Measurements from ENCODE around the gene CD86. TPM values are rescaled to one million over a fixed set of nuclear protein-coding genes. Genes with fewer than 3 reads are reported as not detected.
A peak's percentile ranks its signal among the peaks of the same experiment; 100 is the strongest.

CD86 gene
- total RNA-seq, 1 donor from 2014 or later: 0.34 TPM

DNA sequence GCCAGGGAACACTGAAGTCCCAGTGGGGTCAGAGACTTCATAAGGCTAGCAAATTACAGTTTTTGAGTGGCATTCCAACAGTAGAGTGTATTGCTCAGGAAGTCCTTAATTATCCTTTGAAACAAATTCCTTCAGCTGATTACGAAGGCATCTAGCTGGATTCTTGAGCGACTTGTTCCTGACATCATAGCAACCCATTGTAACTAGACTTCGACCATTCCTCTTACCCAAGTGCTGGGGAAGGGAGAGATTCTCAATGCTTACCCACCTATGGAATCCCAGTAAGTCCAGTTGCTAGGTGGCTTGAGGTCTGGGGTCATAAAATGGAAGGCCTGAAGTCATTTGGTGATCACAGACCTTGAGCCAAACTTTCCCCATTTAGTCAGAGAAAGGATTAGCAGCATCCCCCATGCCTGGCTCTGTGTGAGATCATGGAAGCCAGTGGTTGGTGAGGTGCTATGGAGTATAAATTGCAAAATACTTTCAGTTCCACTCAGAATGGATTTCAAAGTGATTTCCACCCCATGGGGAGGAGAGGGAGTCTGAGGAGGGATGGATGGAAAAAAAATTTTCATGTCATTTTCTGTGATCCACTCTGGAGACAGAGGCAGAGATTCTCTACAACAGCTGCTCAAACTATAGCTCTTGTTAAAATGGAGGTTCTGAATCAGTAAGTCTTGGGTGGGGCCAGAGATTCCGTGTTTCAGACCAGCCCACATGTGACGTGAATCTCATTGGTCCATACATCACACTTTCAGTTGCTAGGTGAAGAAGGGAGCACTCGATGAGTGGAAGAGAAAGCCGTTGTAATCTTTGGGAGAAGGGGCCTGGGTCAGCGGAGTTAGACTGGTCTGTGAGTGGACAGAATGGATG is 45.7 kb downstream of the CD86 start:
- H3K27me3 Mint-ChIP-seq (ENCODE audit: low read depth): no peaks in the 10 kb centered on the region
- no peak for DNase-seq (ENCODE audit: low spot score in 2 of 2, unreplicated experiment in 2 of 2)

DNA sequence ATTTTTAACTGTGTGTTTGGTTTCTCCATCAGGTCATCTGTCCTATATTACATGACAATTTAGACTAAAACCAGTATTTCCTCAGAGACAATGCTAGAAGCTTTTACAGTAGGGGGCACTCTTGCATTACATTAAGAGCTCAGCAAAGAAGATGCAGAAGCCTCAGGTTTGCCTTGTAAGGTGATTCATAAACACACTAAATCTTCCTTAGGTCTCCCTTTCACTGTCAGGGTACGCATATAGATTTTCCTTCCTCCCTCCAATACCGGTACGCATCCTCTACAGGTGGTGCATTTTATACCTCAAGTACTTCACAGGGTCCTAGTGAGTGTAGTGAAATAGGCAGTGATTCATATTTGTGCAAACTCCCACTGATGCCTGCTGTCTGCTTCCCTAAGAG is 46.5 kb downstream of the CD86 start:
- TF ChIP-seq, protein P1, sequence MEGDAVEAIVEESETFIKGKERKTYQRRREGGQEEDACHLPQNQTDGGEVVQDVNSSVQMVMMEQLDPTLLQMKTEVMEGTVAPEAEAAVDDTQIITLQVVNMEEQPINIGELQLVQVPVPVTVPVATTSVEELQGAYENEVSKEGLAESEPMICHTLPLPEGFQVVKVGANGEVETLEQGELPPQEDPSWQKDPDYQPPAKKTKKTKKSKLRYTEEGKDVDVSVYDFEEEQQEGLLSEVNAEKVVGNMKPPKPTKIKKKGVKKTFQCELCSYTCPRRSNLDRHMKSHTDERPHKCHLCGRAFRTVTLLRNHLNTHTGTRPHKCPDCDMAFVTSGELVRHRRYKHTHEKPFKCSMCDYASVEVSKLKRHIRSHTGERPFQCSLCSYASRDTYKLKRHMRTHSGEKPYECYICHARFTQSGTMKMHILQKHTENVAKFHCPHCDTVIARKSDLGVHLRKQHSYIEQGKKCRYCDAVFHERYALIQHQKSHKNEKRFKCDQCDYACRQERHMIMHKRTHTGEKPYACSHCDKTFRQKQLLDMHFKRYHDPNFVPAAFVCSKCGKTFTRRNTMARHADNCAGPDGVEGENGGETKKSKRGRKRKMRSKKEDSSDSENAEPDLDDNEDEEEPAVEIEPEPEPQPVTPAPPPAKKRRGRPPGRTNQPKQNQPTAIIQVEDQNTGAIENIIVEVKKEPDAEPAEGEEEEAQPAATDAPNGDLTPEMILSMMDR (IDR thresholded peaks at IDR 0.05; ENCODE audit: unreplicated experiment): peak; percentile 27
- no peak overlapping the region for H3K4me3 Mint-ChIP-seq
- DNase-seq (ENCODE audit: low spot score in 2 of 2, unreplicated experiment in 2 of 2): no peak
- H3K9me3 Mint-ChIP-seq: no peaks in the 10 kb centered on the region
- H3K27me3 Mint-ChIP-seq (ENCODE audit: low read depth): no peaks in the 10 kb centered on the region
- no peaks in the 10 kb centered on the region for H3K36me3 Mint-ChIP-seq
- H3K4me1 Mint-ChIP-seq: no peaks in the 10 kb centered on the region
- H3K27ac Mint-ChIP-seq: no peak overlapping the region

More for the DNA sequence above, 45.7 kb downstream of the CD86 start:
- TF ChIP-seq, protein P1 (IDR thresholded peaks at IDR 0.05; ENCODE audit: unreplicated experiment): no peak
- H3K9me3 Mint-ChIP-seq: no peaks in the 10 kb centered on the region
- H3K36me3 Mint-ChIP-seq: no peaks in the 10 kb centered on the region
- no peak overlapping the region for H3K4me3 Mint-ChIP-seq
- no peak overlapping the region for H3K27ac Mint-ChIP-seq
- H3K4me1 Mint-ChIP-seq: no peaks in the 10 kb centered on the region

DNA sequence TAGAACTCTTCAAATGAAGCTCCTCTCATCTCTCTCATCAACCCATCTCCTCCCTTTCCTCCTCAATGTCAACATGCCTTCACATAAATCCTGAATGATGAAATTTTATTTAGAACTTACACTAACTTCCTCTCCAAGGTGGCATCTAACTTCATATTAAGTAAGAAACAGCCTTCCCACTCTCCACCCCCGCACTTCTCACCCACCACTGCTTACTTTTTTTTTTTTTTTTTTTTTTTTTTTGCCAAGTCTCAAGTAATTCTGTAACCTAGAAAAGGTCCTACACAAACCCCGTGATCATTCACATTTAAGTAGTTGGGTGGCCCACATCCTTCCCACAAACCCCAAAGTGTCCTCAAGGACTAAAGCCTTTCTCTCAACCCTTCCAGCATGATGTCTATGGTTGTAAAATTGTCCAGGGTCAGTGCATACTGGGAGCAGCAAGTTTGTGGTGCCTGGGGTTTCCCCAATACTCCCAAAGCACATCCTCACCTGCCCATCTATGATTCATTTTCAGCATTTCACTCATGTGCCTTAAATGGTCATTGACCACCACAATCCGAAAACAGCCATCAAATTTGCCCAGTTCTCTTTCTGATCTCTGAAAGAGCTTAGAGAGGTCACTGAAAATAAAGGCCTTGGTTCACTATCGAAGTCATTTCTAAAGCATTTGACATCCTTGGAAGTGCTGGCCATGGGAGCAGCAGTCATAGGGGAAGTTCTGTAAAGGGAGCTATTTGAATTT is 47.2 kb downstream of the CD86 start:
- TF ChIP-seq, protein P1 (IDR thresholded peaks at IDR 0.05; ENCODE audit: unreplicated experiment): no peak
- no peak for DNase-seq (ENCODE audit: low spot score in 2 of 2, unreplicated experiment in 2 of 2)
- H3K4me3 Mint-ChIP-seq: no peak overlapping the region
- no peaks in the 10 kb centered on the region for H3K9me3 Mint-ChIP-seq
- no peaks in the 10 kb centered on the region for H3K27me3 Mint-ChIP-seq (ENCODE audit: low read depth)
- H3K27ac Mint-ChIP-seq: no peak overlapping the region
- H3K4me1 Mint-ChIP-seq: no peaks in the 10 kb centered on the region
- H3K36me3 Mint-ChIP-seq: no peaks in the 10 kb centered on the region

DNA sequence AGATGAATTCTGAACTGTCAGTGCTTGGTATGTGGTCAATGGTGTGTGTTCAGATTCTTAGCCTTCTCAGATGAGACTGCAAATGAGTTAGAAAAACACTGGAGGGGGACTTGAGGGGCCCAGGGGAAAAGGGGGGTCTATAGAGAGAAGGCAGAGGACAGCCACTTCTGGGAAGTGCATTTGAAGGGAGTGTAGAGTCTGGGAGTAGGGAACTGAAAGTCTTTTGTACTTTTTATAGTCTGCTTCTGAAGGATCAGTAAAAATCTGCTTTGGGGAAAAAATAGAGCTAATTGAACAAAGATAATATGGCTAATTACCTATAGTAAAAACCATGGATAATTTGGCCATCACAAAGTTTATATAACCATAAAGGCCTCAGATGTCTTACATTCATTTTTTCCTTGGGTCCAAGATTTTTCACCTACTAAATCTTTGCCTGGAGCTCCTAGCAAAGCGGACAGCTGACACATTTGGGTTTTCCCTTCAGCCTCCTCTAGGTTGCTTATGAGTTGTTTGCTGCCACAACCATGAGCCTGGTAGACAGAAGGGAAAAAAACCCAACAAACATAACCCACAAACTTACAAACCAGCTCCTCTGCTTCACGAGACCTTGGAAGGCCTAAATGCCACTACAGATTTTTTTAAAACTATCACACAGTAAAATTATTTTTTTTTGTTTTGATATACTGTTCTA is 48.8 kb downstream of the CD86 start:
- TF ChIP-seq, protein P1 (IDR thresholded peaks at IDR 0.05; ENCODE audit: unreplicated experiment): no peak
- H3K4me3 Mint-ChIP-seq: no peak overlapping the region
- peaks cover 5% of the 10 kb centered on the region for H3K27me3 Mint-ChIP-seq (ENCODE audit: low read depth)
- H3K36me3 Mint-ChIP-seq: no peaks in the 10 kb centered on the region
- H3K4me1 Mint-ChIP-seq: no peaks in the 10 kb centered on the region
- no peak overlapping the region for H3K27ac Mint-ChIP-seq
- DNase-seq (ENCODE audit: low spot score in 2 of 2, unreplicated experiment in 2 of 2): no peak
- H3K9me3 Mint-ChIP-seq: no peaks in the 10 kb centered on the region

DNA sequence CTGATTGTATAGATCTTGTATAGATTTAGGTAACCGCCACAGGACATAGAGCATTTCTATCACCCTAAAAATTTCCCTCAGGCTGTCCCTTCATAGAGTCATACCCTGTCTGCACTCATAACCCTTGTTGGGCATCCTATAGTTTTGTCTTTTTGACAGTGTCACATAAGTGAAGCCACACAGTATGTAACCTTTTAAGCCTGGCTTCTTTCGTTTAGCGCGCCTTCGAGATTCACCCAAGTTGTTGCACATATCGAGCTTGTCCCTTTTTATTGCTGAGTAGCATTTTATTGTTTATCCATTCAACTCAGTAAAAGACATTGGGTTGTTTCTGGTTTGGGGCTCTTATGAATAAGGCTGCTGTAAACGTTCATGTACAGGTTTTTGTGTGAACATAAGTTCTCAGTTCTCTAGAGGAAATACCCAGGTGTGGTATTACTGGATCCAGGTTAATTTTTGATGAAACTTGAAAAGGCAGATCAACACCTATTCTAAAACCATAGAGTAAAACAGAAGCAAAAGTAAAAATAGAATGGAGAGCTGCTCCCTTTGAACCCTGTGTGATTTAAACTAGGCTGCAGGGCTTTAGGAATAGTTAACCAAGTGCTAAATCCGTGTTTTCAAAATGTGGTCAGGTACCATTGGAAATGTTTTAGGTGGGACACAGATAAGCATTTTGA is 49.5 kb downstream of the CD86 start:
- Mint-ChIP-seq H3K27ac (no peak overlapping the region), H3K36me3 (no peaks in the 10 kb centered on the region), H3K9me3 (no peaks in the 10 kb centered on the region), H3K4me3 (no peak overlapping the region), H3K27me3 (ENCODE audit: low read depth) (peaks cover 5% of the 10 kb centered on the region), H3K4me1 (no peaks in the 10 kb centered on the region)
- no peak for DNase-seq (ENCODE audit: low spot score in 2 of 2, unreplicated experiment in 2 of 2)
- TF ChIP-seq, protein P1 (IDR thresholded peaks at IDR 0.05; ENCODE audit: unreplicated experiment): no peak
